Activated naive CD8-positive, alpha-beta T cell treated with anti-CD3 and anti-CD28 coated beads, Interleukin-2, amount 10 ng/mL, durations not matched to agents 7 days and 5 days (primary cell): Measurements from ENCODE around the gene GNL3L. TPM values are rescaled to one million over a fixed set of nuclear protein-coding genes. Genes with fewer than 3 reads are reported as not detected.

Source experiments
- ATAC-seq: fragments of 150-1000 bp; cut with Tn5 transposase; one replicate; pipeline ENCODE4 v1.10.0; 2021; ENCODE audit warnings: low read depth, moderate library complexity
- POLR2A ChIA-PET: fragments of 350-600 bp; sonication (Branson Sonifier 250); formaldehyde crosslinking; loops from one replicate; lab custom pipeline; 2021; ENCODE audit warnings: antibody characterized with exemption; lab: Charles Lee
- DNase-seq: peaks from one replicate; pipeline ENCODE4 v3.0.0; 2021
- H3K27ac Mint-ChIP-seq: one replicate; pipeline ENCODE4 v1.8.0; 2022; ENCODE audit warnings: mild to moderate bottlenecking, mixed read lengths
- H3K27me3 Mint-ChIP-seq: one replicate; pipeline ENCODE4 v1.8.0; 2022; ENCODE audit warnings: mild to moderate bottlenecking, moderate library complexity, mixed read lengths
- H3K36me3 Mint-ChIP-seq: one replicate; pipeline ENCODE4 v1.8.0; 2021; ENCODE audit warnings: mild to moderate bottlenecking, mixed read lengths
- H3K4me1 Mint-ChIP-seq: one replicate; pipeline ENCODE4 v1.8.0; 2021; ENCODE audit warnings: mixed read lengths
- H3K4me3 Mint-ChIP-seq: one replicate; pipeline ENCODE4 v1.8.0; 2022; ENCODE audit warnings: mild to moderate bottlenecking, moderate library complexity, mixed read lengths
- H3K9me3 Mint-ChIP-seq: one replicate; pipeline ENCODE4 v1.8.0; 2021; ENCODE audit warnings: mixed read lengths
- total RNA-seq, 2 experiments: library from RNA; stranded (reverse); gene quantifications; one replicate each; pipeline ENCODE4 v1.2.3, GENCODE V29; 2021

GNL3L gene
- total RNA-seq, 2 experiments from 2014 or later, result 43.7 to 44.5 TPM

- DNase-seq (no peak), ATAC-seq (no peak)
- no peak overlapping the region for H3K4me3 Mint-ChIP-seq
- peaks cover 3% of the 10 kb centered on the region for H3K9me3 Mint-ChIP-seq
- no peaks in the 10 kb centered on the region for H3K36me3 Mint-ChIP-seq
- H3K27me3 Mint-ChIP-seq, result no peaks in the 10 kb centered on the region
- H3K27ac Mint-ChIP-seq, result no peak overlapping the region
- H3K4me1 Mint-ChIP-seq, result peaks cover 2% of the 10 kb centered on the region
- POLR2A ChIA-PET, result no interaction called here
Measured at GRCh38 chrX:54602563-54602962, 72.5 kb downstream of the GNL3L start.

Other genes with a start within 250 kb of the GNL3L start
- under 1 TPM; 0.26 to 0.33 TPM for gene WNK3, start 172.2 kb upstream of the GNL3L start, total RNA-seq
- 10 to 100 TPM; 32.4 to 33.8 TPM for gene TSR2, start 89.8 kb upstream of the GNL3L start, total RNA-seq
- gene FGD1, start 34.0 kb upstream of the GNL3L start, total RNA-seq, result under 1 TPM; 0.06 TPM